Stimulated activated CD8-positive, alpha-beta memory T cell treated with anti-CD3 and anti-CD28 coated beads, Interleukin-15, amount 100 ng/mL, for 1 hour (primary cell): ENCODE measurements around the gene SBK3.
"Not testable (repeated sequence)": the region's sequence is repeated elsewhere in the genome, so short reads cannot be mapped to it uniquely, and the experiment has no call there.

Experiments
- DNase-seq: peaks from one replicate; pipeline ENCODE4 v3.0.0-alpha.2; 2020; ENCODE audit warnings: low read depth

Gene SBK3

DNA sequence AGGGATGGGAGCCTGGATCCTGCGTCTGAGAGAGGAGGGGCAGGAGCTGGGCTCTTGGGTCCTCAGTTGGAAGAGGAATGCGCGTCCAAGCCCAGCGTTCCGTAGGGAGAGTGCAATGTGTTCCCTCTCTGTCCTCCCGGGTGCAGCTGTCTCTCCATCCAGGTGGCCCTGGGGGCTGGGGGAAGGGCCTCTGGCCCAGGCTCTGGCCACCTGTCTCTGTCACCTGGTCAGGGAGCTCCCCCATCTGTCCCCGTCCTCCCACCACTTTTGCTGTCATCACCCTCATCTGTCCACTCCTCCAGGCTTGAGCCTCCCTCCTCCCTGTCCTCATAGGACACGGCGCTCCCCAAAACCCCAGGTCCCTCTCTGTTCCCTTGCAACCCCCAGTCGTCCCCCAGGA is 4.7 kb downstream of the SBK3 start:
- DNase-seq, result no peak

DNA sequence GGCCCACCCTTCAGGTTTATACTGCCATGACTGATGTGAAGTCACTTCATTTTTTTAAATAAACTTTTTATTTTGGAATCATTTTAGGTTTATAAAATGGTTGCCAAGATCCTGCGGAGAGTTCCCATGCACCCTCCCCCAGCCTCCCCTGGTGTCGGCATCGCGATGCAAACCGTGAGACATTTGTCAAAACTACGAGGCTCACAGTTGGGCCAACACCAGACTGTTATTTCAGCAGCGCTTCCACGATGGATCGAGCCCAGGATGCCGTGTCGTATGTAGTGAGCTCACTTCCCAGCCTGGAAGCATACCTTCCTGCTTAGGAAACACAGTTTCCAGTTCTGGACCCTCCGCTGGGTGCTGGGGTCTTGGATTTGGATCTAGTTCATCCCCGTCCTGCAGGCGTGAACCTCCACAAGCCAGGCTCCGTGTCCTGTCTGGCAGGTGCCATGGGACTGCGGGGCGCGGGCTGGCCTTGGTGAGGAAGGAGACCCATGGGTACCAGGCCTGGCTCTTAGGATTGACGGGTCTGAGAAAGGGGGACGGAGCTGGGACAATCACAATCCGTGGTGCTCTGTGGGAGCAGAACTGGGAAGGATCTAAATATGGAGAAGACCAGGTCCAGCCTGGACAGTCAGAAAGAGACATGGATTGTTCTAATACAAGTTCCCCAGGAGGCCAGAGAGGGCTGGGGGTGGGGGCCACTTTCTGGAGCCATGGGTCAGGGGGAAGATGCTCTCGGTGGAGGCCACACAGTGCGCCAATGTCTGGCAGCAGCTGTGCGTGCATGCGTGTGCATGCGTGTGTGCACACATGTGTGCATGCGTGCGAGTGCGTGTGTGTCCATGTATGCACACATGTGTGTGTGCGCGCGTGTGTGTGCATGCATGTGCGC is 6.0 kb downstream of the SBK3 start:
- DNase-seq, result no peak

DNA sequence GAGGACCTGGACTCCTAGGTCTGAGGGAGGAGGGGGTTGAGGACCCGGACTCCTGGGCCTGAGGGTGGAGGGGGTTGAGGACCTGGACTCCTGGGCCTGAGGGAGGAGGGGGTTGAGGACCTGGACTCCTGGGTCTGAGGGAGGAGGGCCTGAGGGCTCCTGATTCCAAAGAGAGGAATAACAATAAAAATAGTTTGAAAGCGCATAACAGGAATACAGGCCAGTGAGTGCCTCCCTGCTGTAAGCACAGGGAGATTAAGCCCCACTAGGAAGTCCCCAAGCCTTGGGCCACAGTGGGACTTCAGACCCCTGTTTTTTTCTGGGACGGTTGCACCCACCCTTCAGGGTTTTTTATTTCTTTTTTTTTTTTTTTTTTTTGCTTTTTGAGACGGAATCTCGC is 7.2 kb downstream of the SBK3 start:
- no peak for DNase-seq

DNA sequence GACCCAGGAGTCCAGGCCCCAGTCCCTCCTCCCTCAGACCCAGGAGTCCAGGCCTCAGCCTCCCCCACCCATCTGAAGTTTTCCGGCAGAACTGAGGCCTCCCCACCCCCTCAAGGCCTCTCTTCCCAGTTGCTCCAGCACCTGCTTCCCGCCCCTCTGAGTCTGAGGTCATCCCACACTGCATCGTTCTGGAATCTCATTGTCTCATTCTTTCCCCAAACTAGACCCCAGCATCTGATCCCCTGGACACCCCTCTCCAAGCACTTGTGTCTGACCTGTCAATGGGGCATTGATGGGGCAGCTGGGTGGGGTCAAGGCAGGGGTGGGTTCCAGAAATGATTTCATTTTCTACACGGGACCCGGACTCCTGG is 7.6 kb downstream of the SBK3 start:
- DNase-seq, result no peak

DNA sequence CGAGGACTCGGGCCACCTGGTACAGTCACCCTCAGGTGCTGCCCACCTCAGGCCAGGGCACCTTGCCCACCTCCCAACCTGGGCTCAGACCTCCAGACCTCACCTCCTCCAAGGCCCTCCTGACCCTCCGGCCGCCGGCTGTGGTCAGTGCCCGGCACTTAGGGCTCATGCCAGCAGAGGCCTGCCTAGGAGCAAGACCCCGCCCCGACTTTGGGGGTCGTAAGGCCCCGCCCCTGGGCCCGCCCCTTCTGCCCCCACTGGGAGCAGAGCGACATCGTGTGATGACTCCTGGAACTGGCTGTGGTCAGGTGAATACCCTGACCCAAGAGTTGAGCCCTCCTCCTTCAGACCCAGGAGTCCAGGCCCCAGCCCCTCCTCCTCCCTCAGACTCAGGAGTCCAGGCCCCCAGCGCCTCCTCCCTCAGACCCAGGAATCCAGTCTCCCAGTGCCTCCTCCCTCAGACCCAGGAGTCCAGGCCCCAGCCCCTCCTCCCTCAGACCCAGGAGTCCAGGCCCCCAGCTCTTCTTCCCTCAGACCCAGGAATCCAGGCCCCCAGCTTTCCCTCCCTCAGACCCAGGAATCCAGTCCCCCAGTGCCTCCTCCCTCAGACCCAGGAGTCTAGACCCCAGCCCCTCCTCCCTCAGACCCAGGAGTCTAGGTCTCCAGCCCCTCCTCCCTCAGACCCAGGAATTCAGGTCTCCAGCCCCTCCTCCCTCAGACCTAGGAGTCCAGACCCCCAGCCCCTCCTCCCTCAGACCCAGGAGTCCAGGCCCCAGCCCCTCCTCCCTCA is 8.2 kb downstream of the SBK3 start, which contains the start of gene SBK2:
TSS of gene SBK2 (minus strand) at position 183 of the 790 bp plus-strand sequence. CDS start 839 bp downstream, outside the sequence.
- DNase-seq, result no peak

DNA sequence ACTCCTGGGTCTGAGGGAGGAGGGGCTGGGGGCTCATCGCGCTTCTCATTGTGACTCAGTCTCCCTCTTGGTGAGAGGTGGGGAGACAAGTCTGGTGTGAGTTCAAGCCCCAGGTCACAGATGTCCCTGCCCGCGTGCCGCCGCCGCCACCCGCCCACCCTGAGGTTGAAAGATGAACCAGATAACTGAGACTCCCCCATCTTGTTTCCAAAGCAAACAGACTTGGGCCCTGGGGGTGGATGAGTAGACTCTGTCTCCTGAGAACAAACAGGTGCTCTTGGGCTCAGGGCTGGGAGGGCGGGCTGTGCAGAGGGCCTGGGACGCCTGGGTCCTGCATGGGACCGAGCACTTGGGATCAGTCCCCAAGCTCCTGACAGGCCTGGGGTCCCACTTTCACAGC is 9.0 kb downstream of the SBK3 start:
- DNase-seq, result no peak

DNA sequence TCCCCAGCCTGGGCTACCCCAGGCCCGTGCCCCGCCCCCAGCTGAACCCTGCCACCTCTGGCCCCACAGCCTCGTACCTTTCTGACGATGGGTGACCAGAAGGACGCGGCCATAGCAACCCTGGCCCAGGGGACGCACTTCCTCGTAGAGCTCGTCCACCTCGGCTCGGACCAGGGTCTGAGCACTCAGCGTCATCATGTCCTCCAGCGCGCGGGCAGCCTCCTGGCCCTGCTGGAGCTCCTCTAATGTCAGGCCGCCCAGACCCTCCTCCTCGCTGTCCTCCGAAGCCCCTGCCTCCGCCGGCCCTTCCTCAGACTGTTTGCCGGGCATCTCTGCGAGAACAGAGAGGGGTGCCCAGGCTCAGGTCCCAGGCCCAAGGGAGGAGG is 9.4 kb downstream of the SBK3 start:
- DNase-seq, result no peak

DNA sequence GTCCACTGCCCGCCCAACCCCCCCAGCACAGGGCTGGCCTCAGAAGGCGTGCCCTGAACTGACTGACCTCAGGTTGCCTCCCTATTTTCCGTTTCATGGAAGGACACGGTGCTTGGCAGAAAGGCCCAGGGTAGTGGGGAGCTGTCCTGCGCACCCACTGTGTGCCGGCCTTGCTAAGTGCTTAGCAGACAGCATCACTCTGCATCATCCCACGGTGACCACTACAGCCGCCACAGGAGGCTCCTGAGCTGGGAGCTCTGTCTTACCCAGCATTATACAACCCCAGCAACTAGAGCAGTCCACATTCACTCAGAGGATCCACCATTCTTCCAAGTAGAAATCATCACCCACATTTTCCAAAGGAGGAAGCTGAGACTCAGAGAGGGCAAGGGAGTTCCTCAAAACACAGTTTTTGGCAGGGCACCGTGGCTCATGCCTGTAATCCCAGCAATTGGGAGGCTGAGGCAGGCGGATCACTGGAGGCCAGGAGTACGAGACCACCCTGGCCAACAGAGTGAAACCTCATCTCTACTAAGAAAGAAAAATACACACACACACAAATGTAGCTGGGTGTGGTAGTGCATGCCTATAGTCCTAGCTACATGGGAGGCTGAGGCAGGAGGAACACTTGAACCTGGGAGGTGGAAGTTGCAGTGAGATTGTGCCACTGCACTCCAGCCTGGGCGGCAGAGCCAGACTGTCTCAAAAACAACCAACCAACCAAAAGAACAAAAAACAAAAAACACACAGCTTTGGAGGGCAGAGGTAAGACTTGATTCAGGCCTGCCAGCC is 10.0 kb downstream of the SBK3 start:
- DNase-seq, result no peak

DNA sequence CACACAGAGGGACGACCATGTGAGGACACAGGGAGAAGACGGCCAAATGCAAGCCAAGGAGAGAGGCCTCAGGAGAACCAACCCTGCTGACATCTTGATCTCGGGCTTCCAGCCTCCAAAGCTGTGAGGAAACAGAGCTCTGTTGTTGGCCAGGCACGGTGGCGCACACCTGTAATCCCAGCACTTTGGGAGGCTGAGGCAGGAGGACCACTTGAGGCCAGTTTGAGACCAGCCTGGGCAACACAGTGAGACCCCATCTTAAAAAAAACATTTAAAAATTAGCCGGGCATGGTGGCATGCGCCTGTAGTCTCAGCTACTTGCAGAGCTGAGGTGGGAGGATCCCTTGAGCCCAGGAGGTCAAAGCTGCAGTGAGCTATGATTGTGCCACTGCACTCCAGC is 11.1 kb downstream of the SBK3 start:
- not testable (repeated sequence) for DNase-seq

DNA sequence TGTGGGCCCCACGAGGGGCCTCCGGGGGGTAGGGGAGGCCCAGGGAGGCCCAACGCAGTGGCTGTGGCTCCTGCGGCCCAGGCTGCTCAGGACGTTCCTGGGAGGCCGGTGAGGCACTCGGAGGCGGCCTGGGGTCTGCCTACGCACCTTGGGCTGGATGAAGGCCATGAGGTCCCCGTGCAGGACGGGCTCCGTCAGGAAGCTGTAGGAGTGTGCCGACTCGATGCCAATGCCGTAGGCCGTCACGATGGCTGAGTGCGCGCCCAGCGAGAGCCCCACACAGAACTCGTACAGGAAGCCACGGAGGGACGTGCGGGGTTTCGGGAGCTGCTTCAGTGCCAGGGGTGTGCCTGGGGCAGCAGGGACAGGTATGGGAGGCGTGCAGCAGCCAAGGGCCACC is 14.3 kb downstream of the SBK3 start:
- no peak for DNase-seq

DNA sequence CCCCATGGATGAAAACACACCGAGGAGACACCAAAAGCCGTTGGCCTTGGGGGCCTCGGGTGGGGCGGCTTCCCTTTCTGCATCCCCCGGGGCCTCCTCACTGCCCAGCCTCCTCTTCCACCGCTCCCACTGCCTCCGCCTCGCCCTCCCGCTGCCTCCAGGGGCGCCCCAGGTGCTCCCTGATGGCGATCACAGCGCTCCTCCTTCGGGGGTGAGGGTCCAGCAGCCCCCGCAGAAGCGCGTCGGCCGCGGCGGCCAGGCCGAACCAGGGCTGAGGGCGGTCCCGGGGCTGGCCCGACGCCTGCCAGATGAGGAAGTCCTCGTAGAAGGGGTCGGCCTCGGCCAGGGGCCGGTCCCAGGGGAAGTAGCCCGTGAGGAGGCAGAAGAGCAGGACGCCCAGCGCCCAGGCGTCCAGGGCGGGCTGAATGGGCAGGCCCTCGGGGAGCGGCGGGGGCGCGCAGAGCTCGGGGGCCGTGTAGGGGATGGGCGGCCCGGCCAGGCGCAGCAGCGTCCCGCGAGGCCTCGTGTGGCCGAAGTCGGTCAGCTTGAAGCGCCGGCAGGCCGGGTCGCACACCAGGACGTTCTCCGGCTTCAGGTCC is 15.6 kb downstream of the SBK3 start:
- no peak for DNase-seq

DNA sequence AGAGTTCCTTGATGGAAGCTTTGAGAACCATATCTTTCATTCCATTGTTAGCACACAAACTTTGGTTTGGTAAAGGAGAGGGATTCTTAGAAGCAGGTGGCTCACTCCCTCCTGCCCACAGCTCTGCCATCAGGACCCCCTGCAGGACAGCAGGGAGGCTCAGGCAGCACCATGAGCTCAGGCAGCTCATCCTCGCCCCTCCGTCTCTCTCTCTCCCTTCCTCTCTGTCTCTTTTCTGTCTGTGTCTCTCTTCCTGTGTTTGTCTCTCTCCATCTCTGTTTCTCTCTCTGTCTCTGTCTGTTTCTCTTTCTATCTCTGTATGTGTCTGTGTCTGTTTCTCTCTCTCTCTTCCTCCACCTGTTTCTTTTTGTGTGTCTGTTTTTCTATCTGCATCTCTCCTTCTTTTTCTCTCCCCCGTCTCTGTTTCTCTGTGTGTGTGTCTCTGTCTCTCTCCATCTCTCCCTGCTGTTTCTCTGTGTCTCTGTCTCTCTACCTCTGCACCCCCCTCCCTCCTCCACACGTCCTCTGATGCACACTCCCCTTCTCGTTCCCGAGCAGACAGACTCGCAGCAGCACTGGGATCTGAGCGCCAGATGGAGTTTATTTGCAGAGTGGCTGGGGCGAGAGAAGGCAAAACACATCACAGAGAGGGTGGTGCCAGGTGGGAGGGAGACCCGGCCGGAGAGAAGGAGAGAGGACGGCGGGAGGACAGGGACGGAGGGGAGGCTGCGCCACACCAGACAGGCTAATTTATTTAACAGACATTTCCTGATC is 17.1 kb downstream of the SBK3 start:
- DNase-seq, result no peak

DNA sequence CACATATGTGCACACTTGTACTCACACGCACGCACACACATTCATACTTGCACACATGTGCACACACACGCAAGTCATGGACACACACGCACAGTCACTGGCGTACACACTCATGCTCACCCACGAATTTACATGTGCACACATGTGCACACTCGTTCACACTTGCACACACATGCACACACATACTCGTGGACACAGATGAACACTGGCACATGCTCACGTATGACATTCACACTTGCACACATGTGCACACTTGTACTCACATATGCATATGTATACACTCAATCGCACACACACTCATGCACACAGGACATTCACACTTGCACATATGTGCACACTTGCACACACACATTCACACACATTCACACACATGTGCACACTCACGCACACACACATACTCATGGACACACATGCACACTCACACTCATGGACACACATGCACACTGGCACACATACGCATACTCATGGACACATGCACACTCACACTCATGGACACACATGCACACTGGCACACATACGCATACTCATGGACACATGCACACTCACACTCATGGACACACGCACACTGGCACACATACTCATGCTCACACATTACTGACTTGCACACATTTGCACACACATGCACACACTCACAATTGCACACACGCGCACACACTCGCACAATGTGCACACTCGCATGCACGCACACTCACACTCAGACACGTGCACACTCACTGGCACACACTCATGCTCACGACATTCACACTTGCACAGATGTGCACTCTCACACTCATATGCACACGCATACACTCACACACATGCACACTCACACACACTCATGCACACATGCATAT is 17.9 kb downstream of the SBK3 start:
- DNase-seq, result no peak

DNA sequence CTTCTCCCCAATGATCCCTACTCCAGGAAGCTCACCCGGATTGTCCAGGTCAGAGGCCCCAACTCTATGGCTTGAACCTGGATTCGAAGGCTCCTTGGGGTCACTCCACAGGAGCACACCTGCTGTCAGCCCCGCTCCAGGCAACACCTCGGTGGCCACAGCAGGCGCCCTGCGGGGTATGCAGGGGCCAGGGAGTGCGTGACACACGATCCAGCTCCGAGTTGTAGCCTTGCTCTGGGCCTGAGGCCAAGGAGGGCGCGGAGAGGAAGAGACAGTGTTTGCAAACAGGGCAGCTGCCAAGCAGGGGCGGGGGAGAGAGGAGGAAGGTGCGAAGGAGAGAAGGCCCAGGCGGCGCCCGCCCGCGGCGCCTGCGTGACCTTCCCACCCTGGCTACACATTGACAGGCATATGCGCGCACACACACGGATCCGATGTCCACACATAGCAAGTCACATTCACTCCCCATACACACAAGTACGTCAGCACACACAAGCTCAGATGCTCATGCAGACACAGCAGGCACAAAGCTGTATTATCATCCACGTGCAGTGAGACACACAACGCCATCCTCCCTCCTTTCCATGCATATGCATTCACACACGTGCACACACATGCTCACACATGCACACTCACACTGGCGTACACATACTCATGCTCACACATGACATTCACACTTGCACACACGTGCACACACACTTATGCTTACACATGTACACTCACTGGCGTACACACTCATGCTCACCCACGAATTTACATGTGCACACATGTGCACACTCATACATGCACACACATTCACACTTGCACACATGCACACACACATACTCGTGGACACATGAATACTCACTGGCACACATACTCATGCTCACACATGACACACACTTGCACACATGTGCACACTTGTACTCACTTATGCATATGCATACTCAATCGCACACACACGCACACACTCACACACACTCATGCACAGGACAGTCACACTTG is 18.8 kb downstream of the SBK3 start:
- no peak for DNase-seq

DNA sequence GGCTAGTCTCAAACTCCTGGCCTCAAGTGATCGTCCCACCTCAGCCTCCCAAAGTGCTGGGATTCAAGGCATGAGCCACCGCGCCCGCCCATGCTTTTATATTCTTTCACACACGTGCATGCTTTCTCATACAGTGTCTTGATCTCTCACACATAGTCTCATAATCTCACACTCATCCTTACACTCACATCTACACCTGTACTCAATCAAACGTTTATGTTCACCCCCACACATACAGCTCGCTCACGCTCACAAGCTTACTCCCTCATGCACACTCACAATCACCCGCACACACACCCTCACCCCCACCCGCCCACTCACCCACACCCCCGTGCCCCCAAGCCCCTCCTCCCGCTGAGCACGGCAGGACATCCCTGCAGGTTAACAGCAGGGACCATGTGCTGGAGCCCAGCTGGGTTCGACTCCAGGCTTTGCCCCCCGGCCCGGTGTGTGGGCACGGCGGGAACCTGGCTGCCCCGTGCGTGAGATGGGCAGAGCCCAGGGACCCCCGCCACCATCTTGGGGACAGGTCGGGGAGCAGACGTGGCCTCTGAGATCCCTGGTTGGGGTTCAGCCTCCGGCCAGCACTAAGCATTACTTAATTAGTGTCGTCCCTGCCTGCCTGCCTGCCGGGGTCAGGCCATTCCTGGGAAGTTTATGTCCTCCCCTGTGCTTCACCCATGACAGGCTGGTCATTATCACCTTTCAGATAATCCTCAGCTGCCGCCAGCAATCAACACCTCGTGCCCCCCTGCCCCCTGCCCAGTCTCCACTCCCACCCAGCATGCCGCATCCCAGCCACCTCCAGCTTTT is 19.8 kb downstream of the SBK3 start:
- no peak for DNase-seq

DNA sequence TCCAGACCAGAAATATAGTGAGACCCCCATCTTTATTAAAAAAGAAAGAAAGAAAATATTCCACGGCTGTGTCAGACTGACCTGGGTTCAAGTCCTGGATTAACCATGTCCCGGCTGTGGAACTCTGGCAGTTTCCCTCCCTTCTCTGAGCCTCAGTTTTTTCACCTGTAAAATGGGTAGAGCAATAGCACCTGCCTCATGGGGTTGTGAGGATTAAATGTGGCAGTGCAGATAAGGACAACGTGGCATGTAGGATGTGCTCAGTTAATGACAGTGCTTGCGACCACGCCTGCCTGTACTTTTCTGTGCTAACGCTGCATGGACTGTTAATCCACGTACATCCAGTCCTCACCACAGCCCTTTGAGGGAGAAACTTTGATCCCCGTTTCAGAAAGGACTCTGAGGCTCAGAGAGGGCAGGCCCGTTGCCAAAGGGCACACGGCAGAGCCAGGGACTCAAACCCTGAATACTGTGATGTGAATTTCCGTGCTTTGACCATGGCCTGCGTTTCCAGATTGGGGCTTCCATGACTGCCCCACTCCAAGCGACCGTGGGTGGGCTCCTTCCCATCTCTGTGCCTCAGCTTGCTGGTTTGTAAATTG is 24.6 kb downstream of the SBK3 start:
- no peak for DNase-seq

DNA sequence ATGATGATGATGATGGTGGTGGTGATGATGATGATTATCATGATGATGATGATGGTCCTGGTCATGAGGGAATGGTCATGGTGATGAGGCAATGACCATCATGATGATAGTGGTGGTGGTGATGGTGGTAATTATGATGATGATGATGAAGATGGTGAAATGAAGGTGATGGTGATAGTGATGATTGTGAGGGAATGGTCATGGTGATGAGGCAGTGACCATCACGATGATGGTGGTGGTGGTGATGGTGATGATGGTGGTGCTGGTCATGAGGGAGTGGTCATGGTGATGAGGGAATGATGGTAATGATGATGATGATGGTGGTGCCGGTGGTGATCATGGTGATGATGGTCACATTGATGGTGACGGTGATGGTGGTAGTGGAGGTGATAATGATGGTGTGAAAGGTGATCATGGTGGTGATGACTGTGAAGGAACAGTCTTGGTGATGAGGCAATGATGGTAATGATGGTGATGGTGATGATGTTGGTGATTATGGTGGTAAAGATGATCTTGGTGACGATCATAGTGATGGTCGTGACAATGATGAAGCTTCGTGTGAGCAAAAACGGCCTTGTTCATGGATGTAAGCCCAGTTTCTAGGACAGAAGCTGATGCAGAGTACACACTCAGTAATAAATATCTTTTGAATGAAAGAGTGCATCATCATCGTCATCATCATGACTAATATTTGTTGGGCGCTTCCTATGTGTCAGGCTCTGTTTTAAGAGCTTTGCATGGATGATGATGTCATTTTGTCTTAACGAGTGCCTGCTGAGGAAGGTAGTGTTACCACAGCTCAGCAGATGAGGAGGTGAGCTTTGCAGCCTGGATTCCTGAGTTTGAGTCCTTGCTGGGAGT is 25.7 kb downstream of the SBK3 start:
- DNase-seq, result no peak
